ENCODE data around the gene CUX1. TPM values are rescaled to one million over a fixed set of nuclear protein-coding genes. Genes with fewer than 3 reads are reported as not detected.
"Not testable (repeated sequence)": the region's sequence is repeated elsewhere in the genome, so short reads cannot be mapped to it uniquely, and the experiment has no call there.

The CUX1 gene
- total RNA-seq, 1 experiment from 2014 or later = 36.5 TPM

DNA sequence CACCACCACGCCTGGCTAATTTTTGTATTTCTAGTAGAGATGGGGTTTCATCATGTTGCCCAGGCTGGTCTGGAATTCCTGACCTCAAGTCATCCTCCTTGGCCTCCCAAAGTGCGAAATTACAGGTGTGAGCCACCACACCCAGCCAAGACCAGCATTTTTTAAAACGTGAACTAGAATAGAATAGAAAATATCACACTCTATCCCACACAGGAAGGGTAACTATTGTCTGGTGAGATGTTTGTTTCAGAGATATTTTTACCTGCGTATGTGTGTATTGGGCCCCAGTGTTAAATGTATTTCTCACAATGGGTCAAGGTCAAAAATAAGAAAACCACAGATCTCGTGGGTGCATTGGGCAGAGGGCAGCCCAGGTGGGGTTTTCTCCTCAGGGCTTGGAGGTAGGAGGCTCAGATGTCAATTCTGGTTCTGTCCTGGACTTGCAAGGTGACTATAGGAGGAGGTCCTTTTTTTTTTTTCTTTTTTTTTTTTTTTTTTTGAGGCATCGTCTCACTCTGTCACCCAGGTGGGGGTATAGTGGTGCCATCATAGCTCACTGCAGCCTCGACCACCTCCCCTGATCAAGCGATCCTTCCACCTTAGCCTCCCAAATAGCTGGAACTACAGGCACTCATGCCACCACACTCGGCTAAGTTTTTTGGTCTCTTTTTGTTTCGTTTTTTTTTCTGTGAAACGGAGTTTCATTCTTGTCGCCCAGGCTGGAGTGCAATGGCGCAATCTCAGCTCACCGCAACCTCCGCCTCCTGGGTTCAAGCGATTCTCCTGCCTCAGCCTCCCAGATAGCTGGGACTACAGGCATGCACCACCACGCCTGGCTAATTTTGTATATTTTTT lies 488.2 kb downstream of the CUX1 start:
- no peak for DNase-seq (ENCODE audit: low spot score)

DNA sequence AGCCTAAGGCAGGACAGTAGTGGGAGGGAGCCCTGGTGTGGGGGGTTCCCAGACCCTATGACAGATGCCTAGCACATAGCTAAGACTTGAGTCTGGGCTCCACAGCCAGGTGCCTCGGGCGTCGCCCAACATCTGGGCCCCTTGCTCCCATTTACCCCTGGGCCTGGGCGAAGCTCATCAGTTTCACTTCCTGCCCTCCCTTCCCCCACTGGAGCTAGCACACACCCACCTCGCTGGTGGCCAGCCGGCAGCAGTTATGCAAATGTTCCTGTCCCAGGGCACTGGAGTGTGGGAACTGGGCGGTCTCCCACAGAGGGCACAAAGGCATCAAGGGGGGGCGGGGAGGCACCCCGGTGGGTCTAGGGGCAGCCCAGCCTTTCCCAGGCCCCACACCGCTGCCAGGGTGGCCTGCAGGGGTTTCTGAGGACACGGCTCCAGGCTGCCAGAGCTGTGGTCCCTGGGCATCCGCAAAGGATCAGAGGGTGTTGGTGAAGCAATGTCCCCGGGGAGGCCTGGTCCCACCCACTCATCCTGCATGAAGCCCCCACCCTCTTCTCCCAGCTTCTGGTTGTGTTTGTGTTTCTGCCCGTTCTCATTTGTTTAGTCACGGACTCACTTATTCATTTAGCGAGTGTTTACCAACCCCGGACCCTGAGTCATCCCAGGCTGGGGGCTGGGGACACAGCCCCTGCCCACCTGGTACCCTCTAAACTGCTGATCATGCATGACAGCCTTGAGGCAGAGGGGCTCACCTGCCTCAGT lies 489.7 kb downstream of the CUX1 start:
- DNase-seq (ENCODE audit: low spot score) = peak; percentile 48

DNA sequence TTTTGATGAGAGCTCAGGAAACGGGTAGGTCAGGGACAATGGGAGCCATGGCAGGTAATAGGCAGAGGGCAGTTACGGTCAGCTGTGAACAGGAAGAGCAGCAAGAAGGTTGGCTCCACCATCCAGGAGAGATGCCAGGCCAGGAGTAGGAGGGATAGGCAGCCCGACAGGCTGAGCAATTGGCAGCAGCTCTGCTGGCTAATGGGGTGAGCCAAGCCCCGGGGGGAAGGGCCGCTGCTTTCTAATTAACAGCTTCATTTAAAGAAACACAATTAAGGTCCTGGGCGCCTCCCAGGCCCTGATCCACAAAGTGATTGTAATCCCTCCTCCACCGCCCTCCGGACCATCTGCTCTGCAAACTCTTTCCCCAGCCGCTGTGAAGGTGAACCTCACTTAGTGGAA lies 493.0 kb downstream of the CUX1 start:
- DNase-seq (ENCODE audit: low spot score) = no peak

DNA sequence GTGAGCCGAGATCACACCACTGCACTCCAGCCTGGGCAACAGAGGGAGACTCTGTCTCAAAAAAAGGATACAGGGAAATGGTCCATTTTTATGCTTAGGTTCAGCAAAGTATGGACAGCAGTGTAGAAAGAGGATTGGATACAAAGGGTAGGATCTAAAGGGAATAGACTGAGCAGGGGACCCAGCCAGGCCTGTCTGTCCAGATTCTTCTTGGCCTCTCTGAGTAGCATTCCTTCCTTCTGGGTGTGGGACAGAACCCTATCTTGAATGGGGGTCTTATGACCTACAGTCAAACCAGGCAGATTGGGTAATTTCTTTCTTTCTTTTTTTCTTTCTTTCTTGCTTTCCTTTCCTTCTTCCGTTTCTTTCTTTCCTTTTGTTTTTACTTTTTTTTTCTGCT lies 494.9 kb downstream of the CUX1 start:
- no peak for DNase-seq (ENCODE audit: low spot score)

DNA sequence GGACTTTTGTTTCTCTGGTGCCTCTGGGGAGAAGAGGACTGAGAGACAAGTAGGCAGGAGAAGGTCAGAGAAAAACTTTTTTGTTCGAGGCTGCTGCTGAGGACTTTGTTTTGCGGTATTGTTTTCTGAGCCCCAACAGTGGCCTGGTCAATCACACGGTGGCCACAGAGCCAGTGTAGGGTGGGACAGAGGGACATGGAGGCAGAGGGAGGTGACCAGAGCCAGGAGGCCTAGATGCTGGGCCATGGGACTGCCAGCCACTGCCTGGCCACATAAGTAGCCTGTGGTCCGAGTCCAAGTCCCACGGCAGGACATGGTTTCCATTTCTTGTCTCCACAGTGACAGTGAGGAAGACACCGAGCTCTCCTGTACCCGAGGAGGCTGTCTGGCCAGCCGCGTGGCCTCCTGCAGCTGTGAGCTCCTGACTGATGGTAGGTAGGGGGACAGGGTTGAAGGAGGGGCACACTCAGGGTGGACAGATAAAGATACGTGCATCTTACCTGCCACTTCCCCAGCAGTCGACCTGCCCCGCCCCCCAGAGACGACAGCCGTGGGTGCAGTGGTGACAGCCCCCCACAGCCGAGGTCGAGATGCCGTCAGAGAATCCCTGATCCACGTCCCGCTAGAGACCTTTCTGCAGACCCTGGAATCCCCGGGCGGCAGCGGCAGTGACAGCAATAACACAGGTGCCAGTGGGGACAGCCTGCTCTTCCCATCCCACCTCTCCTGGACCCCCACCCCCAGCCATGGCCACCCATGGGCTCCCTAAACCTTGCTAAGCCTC lies 496.8 kb downstream of the CUX1 start:
- DNase-seq (ENCODE audit: low spot score) = no peak

DNA sequence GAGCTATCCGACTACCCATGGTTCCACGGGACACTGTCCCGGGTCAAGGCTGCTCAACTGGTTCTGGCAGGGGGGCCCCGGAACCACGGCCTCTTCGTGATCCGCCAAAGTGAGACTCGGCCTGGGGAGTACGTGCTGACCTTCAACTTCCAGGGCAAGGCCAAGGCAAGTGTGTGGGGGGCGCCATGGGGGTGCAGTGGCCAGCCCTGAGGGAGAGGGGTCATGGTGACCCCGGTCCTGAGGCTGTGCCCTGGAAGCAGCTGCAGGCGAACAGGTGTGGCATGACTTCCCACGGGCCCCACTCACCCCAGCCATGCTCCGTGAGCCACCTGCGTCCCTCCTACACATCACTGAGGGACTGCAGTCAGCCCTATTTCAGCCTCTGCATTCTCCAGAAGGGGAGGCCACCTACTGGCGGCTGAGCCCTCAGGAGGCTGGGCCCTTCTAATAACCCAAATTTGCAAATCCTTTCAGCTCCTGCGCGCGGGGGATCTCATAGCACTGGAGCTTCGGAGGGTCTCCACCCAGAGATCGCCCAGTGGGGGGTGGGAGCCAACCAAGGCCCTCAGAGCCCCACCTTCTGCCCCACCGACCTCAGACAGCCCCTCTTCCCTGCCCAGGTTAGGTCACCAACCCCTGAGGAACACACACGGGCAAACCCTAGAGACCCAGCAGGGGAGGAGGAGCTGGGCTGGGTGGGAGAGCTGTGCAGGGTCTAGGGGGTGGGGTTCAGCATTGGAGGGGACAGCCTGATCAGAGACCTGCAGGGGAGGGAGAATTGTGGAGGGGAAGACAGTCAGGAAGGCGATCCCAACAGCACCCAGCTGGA lies 500.0 kb downstream of the CUX1 start:
- DNase-seq (ENCODE audit: low spot score) = no peak

DNA sequence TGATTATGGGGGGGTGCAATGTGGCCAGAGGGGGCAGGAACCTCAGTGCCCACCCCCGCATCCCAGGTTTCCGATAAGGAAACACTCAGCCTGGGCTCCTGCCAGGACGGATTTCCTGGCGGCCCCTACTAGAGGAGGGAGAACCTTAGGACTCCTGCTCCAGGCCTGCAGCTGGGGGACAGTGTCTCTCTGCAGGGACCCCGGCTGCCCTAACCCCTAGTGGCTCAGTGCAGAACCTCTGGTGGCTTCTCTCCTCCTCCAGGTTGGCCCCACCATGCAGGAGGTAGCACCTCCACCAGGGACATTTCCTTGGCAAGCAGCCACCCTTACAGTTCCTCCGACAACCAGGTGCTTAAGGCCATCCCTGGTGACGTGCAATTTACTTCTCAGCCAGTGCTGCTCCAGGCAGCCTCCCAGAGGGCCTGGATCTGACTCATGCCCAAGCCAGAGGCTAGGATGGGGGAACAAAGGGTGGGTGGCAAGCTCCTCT lies 501.1 kb downstream of the CUX1 start:
- peak; percentile 29 for DNase-seq (ENCODE audit: low spot score)

DNA sequence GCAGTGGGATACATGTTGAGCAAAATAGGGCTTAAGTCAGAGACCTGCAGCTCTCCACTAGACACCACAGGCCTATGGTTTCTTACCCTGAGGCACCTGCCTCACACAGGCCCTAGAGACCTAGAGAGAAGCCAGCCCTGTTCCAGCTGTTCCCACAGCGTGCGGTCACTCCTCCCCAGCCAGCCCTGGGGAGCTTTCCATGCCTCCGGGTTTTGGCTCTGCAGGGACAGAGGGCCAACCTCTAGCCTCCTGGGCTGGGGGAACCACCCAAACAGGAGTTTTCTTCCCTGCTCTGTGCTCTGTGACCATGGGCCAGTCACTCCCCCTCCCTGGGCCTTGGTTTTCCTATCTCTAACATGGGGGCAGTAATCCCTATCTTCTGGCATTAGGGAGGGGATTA lies 502.2 kb downstream of the CUX1 start:
- DNase-seq (ENCODE audit: low spot score) = no peak

DNA sequence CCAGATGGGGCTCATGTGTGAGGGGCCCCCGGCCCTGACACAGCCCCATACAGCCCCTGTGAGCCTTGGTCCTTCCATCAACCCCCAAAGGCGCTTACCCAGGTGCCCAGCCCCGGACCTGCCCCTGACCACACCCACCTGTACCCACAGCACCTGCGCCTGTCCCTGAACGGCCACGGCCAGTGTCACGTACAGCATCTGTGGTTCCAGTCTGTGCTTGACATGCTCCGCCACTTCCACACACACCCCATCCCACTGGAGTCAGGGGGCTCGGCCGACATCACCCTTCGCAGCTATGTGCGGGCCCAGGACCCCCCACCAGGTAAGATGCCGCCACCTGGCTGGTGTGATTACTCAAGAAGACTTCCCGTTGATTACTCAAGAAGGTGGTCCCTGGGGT lies 502.8 kb downstream of the CUX1 start:
- no peak for DNase-seq (ENCODE audit: low spot score)

DNA sequence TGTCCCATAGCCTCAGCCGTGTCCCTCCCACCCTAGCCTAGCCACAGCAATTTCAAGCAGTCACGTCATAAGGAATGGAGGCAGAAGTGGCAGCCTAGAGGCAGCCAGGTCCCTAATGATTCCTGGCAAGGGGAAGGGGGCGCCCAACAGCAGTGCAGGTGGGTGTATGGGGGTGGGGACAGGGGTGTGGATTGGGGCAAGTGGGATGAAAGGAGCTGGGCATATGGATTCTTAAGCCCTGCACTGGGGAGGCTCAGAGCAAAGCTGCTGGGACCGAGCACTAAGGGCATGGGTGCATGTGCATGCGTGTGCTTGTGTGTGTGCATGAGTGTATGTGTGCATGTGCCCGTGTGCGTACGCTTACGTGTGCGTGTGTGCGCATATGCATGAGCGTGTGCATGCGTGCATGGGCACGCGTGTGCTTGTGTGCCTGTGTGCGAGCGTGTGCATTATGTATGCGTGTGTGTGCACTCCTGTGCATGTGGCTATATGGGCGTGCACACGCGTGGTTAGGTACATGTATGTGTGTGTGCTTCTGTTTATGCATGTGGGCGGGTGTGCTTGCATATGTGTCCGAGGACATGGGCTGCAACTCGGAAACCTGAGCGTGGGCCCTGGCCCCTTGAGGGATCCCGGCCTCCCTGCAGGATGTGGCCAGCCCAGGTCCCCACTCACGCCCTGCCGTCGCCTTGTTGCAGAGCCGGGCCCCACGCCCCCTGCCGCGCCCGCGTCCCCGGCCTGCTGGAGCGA lies 503.4 kb downstream of the CUX1 start:
- DNase-seq (ENCODE audit: low spot score) = no peak

DNA sequence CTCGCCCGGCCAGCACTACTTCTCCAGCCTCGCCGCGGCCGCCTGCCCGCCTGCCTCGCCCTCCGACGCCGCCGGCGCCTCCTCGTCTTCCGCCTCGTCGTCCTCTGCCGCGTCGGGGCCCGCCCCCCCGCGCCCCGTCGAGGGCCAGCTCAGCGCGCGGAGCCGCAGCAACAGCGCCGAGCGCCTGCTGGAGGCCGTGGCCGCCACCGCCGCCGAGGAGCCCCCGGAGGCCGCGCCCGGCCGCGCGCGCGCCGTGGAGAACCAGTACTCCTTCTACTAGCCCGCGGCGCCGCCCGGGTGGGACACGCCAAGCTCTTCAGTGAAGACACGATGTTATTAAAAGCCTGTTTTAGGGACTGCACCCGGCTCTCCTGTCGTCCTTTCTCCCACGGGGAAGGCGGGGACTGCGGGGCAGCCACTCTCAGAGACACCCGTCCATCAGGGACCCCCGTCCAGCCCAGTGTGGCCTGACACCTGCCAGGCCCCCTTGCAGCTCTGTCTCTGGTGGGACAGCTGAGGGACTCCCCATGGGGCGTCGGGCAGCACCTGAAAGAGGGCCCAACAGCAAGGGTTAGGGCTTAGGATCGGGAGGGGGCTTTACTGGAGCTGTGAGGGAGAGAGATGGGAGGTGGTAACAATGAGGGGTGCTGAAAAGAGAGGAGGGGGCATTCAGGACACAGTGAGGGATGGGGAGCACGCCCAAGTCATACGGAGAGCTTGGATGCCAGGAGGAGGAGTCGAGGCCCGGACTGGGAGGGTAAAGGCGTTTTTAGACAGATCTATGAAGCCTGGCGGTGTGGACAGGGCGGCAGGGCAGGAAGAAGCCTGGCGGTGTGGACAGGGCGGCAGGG lies 504.1 kb downstream of the CUX1 start:
- no peak for DNase-seq (ENCODE audit: low spot score)

DNA sequence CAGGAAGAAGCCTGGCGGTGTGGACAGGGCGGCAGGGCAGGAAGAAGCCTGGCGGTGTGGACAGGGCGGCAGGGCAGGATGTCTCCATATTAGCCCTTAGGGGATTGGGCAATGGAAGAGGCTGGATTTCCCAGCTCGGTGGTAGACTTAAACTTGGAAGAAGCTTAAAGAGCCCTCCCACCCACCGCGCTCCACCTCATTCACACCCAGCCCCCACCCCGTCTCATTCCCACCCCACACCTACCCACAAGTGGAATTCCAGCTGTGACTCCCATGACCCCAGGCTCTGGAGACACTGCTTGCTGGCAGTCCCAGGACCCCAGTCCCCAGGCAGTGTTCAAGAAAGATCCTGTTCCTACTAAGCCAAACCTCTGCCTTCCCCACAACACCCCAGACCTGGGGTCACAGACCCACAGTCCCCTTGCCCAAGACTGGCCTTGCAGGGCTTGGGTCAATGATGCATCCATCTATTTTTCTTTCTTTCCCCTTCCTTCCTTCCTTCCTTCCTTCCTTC lies 504.8 kb downstream of the CUX1 start:
- no peak for DNase-seq (ENCODE audit: low spot score)

DNA sequence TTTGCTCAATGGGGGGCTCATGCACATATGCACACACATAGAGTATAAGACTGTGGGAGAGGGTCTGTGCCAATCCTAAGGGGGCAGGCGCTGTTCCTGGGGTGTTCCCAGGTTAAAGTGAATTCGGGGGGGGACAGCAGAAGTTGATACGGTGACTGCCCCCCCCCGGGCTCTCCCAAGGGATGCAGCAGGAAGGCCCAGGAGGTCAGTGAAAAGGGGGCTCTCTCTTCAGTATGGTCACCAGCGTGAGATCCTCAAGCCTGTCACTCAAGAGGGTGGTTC lies 506.4 kb downstream of the CUX1 start:
- DNase-seq (ENCODE audit: low spot score) = no peak

DNA sequence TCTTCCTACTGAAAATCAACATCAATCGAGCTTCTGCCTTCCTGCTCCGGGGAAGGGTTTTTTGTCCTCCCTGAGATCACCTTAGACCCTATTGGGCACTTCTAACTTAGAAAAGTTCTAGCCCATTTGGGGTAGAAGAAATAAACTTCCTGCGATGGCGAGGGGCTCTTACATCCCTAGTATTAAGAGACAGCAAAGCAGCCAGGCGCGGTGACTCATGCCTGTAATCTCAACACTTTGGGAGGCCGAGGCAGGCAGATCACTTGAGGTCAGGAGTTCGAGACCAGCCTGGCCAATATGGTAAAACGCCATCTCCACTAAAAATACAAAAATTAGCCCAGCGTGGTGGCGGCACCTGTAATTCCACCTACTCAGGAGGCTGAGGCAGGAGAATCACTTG lies 507.7 kb downstream of the CUX1 start:
- DNase-seq (ENCODE audit: low spot score) = not testable (repeated sequence)

DNA sequence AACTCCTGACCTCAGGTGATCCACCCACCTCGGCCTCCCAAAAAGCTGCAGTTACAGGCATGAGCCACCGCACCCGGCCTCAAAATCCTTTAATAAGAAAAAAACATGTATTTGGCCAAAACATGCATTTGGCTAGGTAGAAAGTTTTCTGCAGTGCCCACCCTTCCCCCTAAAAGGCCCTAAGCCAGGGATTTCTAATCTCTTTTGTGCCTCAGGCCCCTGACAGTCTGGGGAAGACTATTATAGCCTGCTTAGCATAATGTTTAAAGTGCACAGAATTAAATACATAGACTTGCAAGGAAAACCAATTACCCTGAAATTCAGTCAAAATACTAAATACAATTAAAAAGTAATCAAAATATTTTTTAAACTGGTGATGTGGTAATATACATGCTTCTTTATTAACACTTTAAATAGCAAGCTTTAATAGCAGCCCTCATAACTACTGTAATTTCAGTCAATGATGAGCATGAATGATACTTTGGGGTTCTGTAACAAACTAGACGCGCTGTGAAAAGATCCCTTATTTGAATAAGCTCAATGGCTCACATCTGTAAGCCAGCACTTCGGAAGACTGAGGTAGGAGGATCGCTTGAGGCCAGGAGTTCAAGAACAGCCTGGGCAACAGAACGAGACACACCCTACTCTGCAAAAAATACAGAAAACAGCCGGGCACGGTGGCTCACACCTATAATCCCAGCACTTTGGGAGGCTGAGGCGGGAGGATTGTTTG lies 508.9 kb downstream of the CUX1 start:
- no peak for DNase-seq (ENCODE audit: low spot score)

DNA sequence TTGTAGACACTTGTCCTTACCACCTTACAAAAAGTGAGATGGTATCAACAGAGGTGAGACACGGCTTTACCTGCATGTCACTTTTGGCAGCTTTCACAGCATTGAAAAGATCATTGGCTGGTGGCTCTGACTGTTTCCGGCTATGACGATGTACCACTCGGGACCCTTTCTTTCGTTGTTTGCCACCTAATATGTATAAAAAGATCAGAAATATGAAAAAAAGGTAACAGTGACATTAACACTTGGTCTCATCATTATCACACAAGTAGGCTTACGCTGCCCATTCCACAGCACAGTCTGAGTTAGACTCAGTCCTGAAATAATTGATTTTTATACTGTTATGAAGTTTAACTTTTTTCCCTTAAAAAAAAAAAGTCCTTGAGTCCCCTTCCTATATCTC lies 509.8 kb downstream of the CUX1 start:
- DNase-seq (ENCODE audit: low spot score) = not testable (repeated sequence)

DNA sequence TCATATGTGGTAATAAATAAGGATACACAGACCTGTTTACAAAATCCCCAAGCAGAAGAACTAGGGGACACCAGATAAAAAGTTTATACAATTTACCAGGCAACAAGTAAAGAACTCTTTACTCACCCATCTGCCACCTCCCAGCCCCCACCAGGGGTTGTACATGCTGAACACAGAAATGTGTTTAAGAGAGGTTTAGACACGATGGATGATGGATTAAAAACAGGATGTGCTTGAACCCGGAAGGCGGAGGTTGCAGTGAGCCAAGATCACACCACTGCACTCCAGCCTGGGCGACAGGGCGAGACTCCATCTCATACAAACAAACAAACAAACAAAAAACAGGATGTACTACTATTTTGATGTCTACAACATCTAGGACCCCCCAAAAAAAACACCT lies 511.4 kb downstream of the CUX1 start:
- not testable (repeated sequence) for DNase-seq (ENCODE audit: low spot score)

DNA sequence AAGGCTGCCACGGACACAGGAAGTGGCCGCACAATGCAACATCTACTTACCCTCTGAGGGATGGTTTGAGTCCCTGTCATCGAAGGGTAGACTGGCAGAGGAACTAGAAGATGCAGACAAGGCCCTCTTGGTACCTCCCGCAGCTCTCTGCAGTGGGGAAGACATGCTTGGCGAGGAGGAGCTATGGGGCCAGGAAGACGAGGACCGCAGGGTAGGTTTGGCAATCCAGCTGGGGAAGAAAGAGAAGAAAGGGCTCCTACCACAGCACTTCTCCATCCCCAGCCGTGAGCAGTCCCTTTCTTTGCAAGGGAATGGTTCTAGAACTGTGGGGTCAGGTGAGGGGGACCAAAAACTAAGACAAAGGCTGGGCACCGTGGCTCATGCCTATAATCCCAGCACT lies 511.9 kb downstream of the CUX1 start:
- DNase-seq (ENCODE audit: low spot score) = not testable (repeated sequence)

Data from A172 (cell line).